OCI-LY1 (cell line): Measurements from ENCODE around the gene COL20A1.

Experiments used
- H2AFZ ChIP-seq: fragments of 200-600 bp; sonication (generic), shearing (Covaris generic); 2 replicates; pipeline ENCODE4 v1.6.0; 2014; ENCODE audit warnings: antibody characterized with exemption, mild to moderate bottlenecking, low read length
- H3F3A ChIP-seq: fragments of 200-600 bp; sonication (generic), shearing (Covaris generic); 2 replicates; pipeline ENCODE4 v1.6.0; 2014; ENCODE audit warnings: mild to moderate bottlenecking, antibody characterized with exemption, low read length, moderate library complexity; ENCODE audit not compliant: insufficient read depth
- H3K27ac ChIP-seq: fragments of 200-600 bp; sonication (generic); 2 replicates; pipeline ENCODE4 v1.5.1; 2014; ENCODE audit warnings: low read length, mixed run types, mild to moderate bottlenecking, low read depth; ENCODE audit not compliant: poor library complexity, severe bottlenecking
- H3K27me3 ChIP-seq: fragments of 200-600 bp; sonication (generic); 2 replicates; pipeline ENCODE4 v1.6.0; 2014; ENCODE audit warnings: antibody characterized with exemption, mild to moderate bottlenecking, low read length, moderate library complexity; ENCODE audit not compliant: insufficient read depth
- H3K36me3 ChIP-seq: fragments of 200-600 bp; sonication (generic); 2 replicates; pipeline ENCODE4 v1.6.1; 2014; ENCODE audit warnings: mild to moderate bottlenecking, antibody characterized with exemption, low read length, moderate library complexity, mixed read lengths; ENCODE audit not compliant: insufficient read depth
- H3K4me1 ChIP-seq: fragments of 200-600 bp; sonication (generic); 2 replicates; pipeline ENCODE4 v1.5.1; 2014; ENCODE audit warnings: mild to moderate bottlenecking, low read length, moderate library complexity; ENCODE audit not compliant: insufficient read depth, severe bottlenecking
- H3K4me2 ChIP-seq: fragments of 200-600 bp; sonication (generic), shearing (Covaris generic); 2 replicates; pipeline ENCODE4 v1.6.1; 2014; ENCODE audit warnings: low read length
- H3K4me3 ChIP-seq: fragments of 200-600 bp; sonication (generic); 2 replicates; pipeline ENCODE4 v1.5.1; 2014; ENCODE audit warnings: low read length, low read depth, mild to moderate bottlenecking, mixed read lengths; ENCODE audit not compliant: poor library complexity, severe bottlenecking
- H3K79me2 ChIP-seq: fragments of 200-600 bp; shearing (Covaris generic); 2 replicates; pipeline ENCODE4 v1.6.1; 2016; ENCODE audit warnings: mixed run types, low read length, mixed read lengths; ENCODE audit not compliant: insufficient read depth
- H3K9ac ChIP-seq: fragments of 200-600 bp; sonication (generic), shearing (Covaris generic); 2 replicates; pipeline ENCODE4 v1.6.1; 2014; ENCODE audit warnings: mild to moderate bottlenecking, low read length, mixed read lengths
- H3K9me2 ChIP-seq: fragments of 200-600 bp; sonication (generic), shearing (Covaris generic); 2 replicates; pipeline ENCODE4 v1.6.1; 2014; ENCODE audit warnings: low read depth, mild to moderate bottlenecking, low read length, mixed read lengths
- H3K9me3 ChIP-seq: fragments of 200-600 bp; shearing (Covaris generic); 2 replicates; pipeline ENCODE4 v1.6.1; 2014; ENCODE audit warnings: low read length, mixed read lengths
- H4K20me1 ChIP-seq: fragments of 200-600 bp; sonication (generic), shearing (Covaris generic); 2 replicates; pipeline ENCODE4 v1.6.0; 2016; ENCODE audit warnings: mild to moderate bottlenecking, low read length; ENCODE audit not compliant: insufficient read depth
- EZH2 ChIP-seq: fragments of 200-600 bp; sonication (generic), shearing (Covaris generic); IDR thresholded peaks from 2 replicates; pipeline ENCODE4 v1.8.0; 2017; ENCODE audit warnings: borderline replicate concordance, mixed run types, mild to moderate bottlenecking, antibody characterized with exemption, low read length, moderate library complexity, mixed read lengths
- TF ChIP-seq, protein P1 (sequence below): fragments of 200-600 bp; sonication (generic), shearing (Covaris generic); IDR thresholded peaks from 2 replicates; pipeline ENCODE4 v1.5.1; 2017; ENCODE audit warnings: mild to moderate bottlenecking, antibody characterized with exemption, low read length, moderate library complexity, mixed read lengths

The COL20A1 gene

GRCh38 chr20:63246490-63247288 is 46.3 kb upstream of the COL20A1 start:
- Histone ChIP-seq H3F3A (no peaks in the 10 kb centered on the region), H3K36me3 (no peaks in the 10 kb centered on the region), H4K20me1 (no peaks in the 10 kb centered on the region), H3K9me2 (no peaks in the 10 kb centered on the region), H3K4me3 (no peak overlapping the region), H3K4me2 (no peak overlapping the region), H3K27me3 (peaks cover 4% of the 10 kb centered on the region; the same call in 1 of the 2 replicates), H3K27ac (no peak overlapping the region), H3K9me3 (no peaks in the 10 kb centered on the region), H3K4me1 (no peaks in the 10 kb centered on the region), H2AFZ (no peak overlapping the region), H3K79me2 (no peaks in the 10 kb centered on the region), H3K9ac (no peak overlapping the region)
- no peak for TF ChIP-seq EZH2
- TF ChIP-seq, protein P1, sequence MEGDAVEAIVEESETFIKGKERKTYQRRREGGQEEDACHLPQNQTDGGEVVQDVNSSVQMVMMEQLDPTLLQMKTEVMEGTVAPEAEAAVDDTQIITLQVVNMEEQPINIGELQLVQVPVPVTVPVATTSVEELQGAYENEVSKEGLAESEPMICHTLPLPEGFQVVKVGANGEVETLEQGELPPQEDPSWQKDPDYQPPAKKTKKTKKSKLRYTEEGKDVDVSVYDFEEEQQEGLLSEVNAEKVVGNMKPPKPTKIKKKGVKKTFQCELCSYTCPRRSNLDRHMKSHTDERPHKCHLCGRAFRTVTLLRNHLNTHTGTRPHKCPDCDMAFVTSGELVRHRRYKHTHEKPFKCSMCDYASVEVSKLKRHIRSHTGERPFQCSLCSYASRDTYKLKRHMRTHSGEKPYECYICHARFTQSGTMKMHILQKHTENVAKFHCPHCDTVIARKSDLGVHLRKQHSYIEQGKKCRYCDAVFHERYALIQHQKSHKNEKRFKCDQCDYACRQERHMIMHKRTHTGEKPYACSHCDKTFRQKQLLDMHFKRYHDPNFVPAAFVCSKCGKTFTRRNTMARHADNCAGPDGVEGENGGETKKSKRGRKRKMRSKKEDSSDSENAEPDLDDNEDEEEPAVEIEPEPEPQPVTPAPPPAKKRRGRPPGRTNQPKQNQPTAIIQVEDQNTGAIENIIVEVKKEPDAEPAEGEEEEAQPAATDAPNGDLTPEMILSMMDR, result no peak

DNA sequence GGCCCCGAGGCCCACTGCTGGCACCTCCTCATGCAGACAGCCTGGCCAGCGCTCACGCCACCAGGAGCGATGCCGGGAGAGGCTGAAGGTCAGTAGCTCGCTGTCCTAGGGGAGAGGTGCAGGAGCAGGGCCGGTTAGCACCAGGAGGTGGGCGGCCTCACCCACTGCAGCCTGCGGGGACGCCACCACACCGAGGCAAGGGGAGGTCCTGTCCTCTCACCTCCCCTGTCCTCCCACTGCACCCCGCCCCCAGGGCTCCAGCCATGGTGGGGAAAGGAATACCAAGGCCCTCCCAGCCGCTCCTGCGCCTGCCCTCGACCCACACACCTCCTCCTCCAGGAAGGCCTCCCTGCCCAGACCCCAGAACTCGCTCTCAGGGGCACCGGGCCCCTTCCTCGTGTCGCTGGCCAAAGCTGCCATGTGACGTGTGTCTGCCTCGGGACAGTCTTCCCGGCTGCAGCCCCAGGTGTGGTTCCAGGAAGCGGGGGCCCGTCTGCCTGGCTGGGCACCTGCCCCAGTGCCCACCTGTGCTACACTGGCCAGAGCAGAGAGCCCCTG is 45.2 kb upstream of the COL20A1 start:
- Histone ChIP-seq H3K36me3 (no peaks in the 10 kb centered on the region), H3K9me3 (no peaks in the 10 kb centered on the region), H3K9ac (no peak overlapping the region), H3K27ac (no peak overlapping the region), H3K27me3 (peaks cover 4% of the 10 kb centered on the region; the same call in 1 of the 2 replicates), H3K4me3 (no peak overlapping the region), H3K79me2 (no peaks in the 10 kb centered on the region), H3F3A (no peaks in the 10 kb centered on the region), H3K4me1 (no peaks in the 10 kb centered on the region), H3K4me2 (no peak overlapping the region), H2AFZ (no peak overlapping the region), H3K9me2 (no peaks in the 10 kb centered on the region), H4K20me1 (no peaks in the 10 kb centered on the region)
- TF ChIP-seq, protein P1, result no peak
- no peak for TF ChIP-seq EZH2

- Histone ChIP-seq H3K9me3 (no peaks in the 10 kb centered on the region), H2AFZ (no peak overlapping the region), H3F3A (no peaks in the 10 kb centered on the region), H3K36me3 (no peaks in the 10 kb centered on the region), H3K9ac (no peak overlapping the region), H3K4me1 (no peaks in the 10 kb centered on the region), H4K20me1 (no peaks in the 10 kb centered on the region), H3K27me3 (0 out of 2 replicates have a peak, but pooled peaks cover 4% of the 10 kb centered on the region), H3K9me2 (no peaks in the 10 kb centered on the region), H3K27ac (no peak overlapping the region), H3K4me3 (no peak overlapping the region), H3K79me2 (no peaks in the 10 kb centered on the region), H3K4me2 (no peak overlapping the region)
- TF ChIP-seq, protein P1, result no peak
- TF ChIP-seq EZH2, result no peak
Observed at GRCh38 chr20:63248835-63249591, 44.0 kb upstream of the COL20A1 start.
